ENCODE data around the gene TFB1M.

TFB1M gene

GRCh38 chr6:155330922-155331321 lies 16.6 kb upstream of the TFB1M start:
- Histone ChIP-seq H4K20me1 (ENCODE audit: insufficient read depth) (no peaks in the 10 kb centered on the region), H3K27ac (no peak overlapping the region), H3K4me1 (ENCODE audit: low read depth, poor library complexity, severe bottlenecking) (peaks cover 3% of the 10 kb centered on the region), H3K27me3 (ENCODE audit: insufficient read depth, low read depth) (no peaks in the 10 kb centered on the region), H3K4me2 (no peak overlapping the region), H3K36me3 (ENCODE audit: insufficient read depth) (no peaks in the 10 kb centered on the region), H3K4me3 (IDR thresholded peaks at IDR 0.05; ENCODE audit: insufficient read depth, low read depth, low read length) (no peak overlapping the region), H3K9ac (no peak overlapping the region), H3K79me2 (ENCODE audit: insufficient read depth, low read depth) (no peaks in the 10 kb centered on the region), H2AFZ (ENCODE audit: low read depth) (no peak overlapping the region)
- TF ChIP-seq CTCF (conservative IDR thresholded peaks at IDR 0.05; ENCODE audit: low read depth, low read length): no peak

- Histone ChIP-seq H3K79me2 (ENCODE audit: insufficient read depth, low read depth) (no peaks in the 10 kb centered on the region), H3K9ac (no peak overlapping the region), H3K4me1 (ENCODE audit: low read depth, poor library complexity, severe bottlenecking) (peaks cover 3% of the 10 kb centered on the region), H3K27ac (no peak overlapping the region), H3K36me3 (ENCODE audit: insufficient read depth) (no peaks in the 10 kb centered on the region), H3K4me2 (no peak overlapping the region), H3K27me3 (ENCODE audit: insufficient read depth, low read depth) (no peaks in the 10 kb centered on the region), H2AFZ (ENCODE audit: low read depth) (no peak overlapping the region), H4K20me1 (ENCODE audit: insufficient read depth) (no peaks in the 10 kb centered on the region), H3K4me3 (IDR thresholded peaks at IDR 0.05; ENCODE audit: insufficient read depth, low read depth, low read length) (no peak overlapping the region)
- TF ChIP-seq CTCF (conservative IDR thresholded peaks at IDR 0.05; ENCODE audit: low read depth, low read length): no peak
Observed at GRCh38 chr6:155330133-155330734, 15.9 kb upstream of the TFB1M start.

- Histone ChIP-seq H3K36me3 (ENCODE audit: insufficient read depth) (no peaks in the 10 kb centered on the region), H3K79me2 (ENCODE audit: insufficient read depth, low read depth) (no peaks in the 10 kb centered on the region), H3K4me3 (IDR thresholded peaks at IDR 0.05; ENCODE audit: insufficient read depth, low read depth, low read length) (no peak overlapping the region), H3K4me1 (ENCODE audit: low read depth, poor library complexity, severe bottlenecking) (peaks cover 3% of the 10 kb centered on the region), H3K9ac (no peak overlapping the region), H3K27me3 (ENCODE audit: insufficient read depth, low read depth) (no peaks in the 10 kb centered on the region), H4K20me1 (ENCODE audit: insufficient read depth) (no peaks in the 10 kb centered on the region), H2AFZ (ENCODE audit: low read depth) (no peak overlapping the region), H3K4me2 (no peak overlapping the region), H3K27ac (no peak overlapping the region)
- TF ChIP-seq CTCF (conservative IDR thresholded peaks at IDR 0.05; ENCODE audit: low read depth, low read length): no peak
Observed at GRCh38 chr6:155329460-155330132, 15.3 kb upstream of the TFB1M start.

- no peaks in the 10 kb centered on the region for H3K27me3 ChIP-seq (ENCODE audit: insufficient read depth, low read depth)
- no peak overlapping the region for H3K4me2 ChIP-seq
- H3K27ac ChIP-seq: no peak overlapping the region
- no peak overlapping the region for H3K9ac ChIP-seq
- no peaks in the 10 kb centered on the region for H3K36me3 ChIP-seq (ENCODE audit: insufficient read depth)
- no peak overlapping the region for H3K4me3 ChIP-seq (IDR thresholded peaks at IDR 0.05; ENCODE audit: insufficient read depth, low read depth, low read length)
- H3K4me1 ChIP-seq (ENCODE audit: low read depth, poor library complexity, severe bottlenecking): peaks cover 3% of the 10 kb centered on the region
- no peaks in the 10 kb centered on the region for H3K79me2 ChIP-seq (ENCODE audit: insufficient read depth, low read depth)
- H2AFZ ChIP-seq (ENCODE audit: low read depth): no peak overlapping the region
- TF ChIP-seq CTCF (conservative IDR thresholded peaks at IDR 0.05; ENCODE audit: low read depth, low read length): no peak
- no peaks in the 10 kb centered on the region for H4K20me1 ChIP-seq (ENCODE audit: insufficient read depth)
Observed at GRCh38 chr6:155328539-155329459, 14.5 kb upstream of the TFB1M start.
